Measurements from ENCODE around the gene P3R3URF.

Gene P3R3URF

GRCh38 chr1:46197964-46198811, 21.9 kb upstream of the P3R3URF start, which contains the start of gene POMGNT1:
Gene POMGNT1 (minus strand): TSS chr1:46198434. CDS start chr1:46197821, 613 bp downstream.
- peak; percentile 16 for TF ChIP-seq CTCF (IDR thresholded peaks at IDR 0.05; ENCODE audit: insufficient read depth, low read length, missing control alignments)
- CTCF ChIA-PET = interaction anchor here (0.9 to 11.3 kb wide), 6 partner anchors 15 to 186 kb away, joined by 3 to 102 read pairs (median 6); no protein-coding TSS in a partner anchor
- DNase-seq (ENCODE audit: low read depth, low spot score) = no peak
- H3K4me3 ChIP-seq (ENCODE audit: low read depth, low read length) = peak within 1 kb of the TSS; percentile 86
- POLR2A ChIA-PET = interaction anchor here (0.5 to 1.4 kb wide), 3 partner anchors 9 to 66 kb away, joined by 3 to 8 read pairs (median 3); partner anchors contain the start of gene PIK3R3

GRCh38 chr1:46197560-46197963, 21.3 kb upstream of the P3R3URF start:
- CTCF ChIA-PET = interaction anchor here (0.7 to 11.3 kb wide), 5 partner anchors 15 to 160 kb away, joined by 3 to 102 read pairs (median 9); no protein-coding TSS in a partner anchor
- peak overlapping the region; percentile 86 for H3K4me3 ChIP-seq (ENCODE audit: low read depth, low read length)
- DNase-seq (ENCODE audit: low read depth, low spot score) = no peak
- POLR2A ChIA-PET = interaction anchor here (1.0 to 1.4 kb wide), 2 partner anchors 14 to 66 kb away, joined by 3 to 8 read pairs; partner anchors contain the start of gene PIK3R3
- TF ChIP-seq CTCF (IDR thresholded peaks at IDR 0.05; ENCODE audit: insufficient read depth, low read length, missing control alignments) = no peak

GRCh38 chr1:46196609-46197008, 20.3 kb upstream of the P3R3URF start:
- no peak for TF ChIP-seq CTCF (IDR thresholded peaks at IDR 0.05; ENCODE audit: insufficient read depth, low read length, missing control alignments)
- DNase-seq (ENCODE audit: low read depth, low spot score) = no peak
- ChIA-PET POLR2A (interaction anchor here (0.9 kb wide), 1 partner anchor 9 kb away, joined by 3 read pairs; no protein-coding TSS in a partner anchor), CTCF (interaction anchor here (1.3 to 11.3 kb wide), 4 partner anchors 10 to 160 kb away, joined by 4 to 102 read pairs (median 16); no protein-coding TSS in a partner anchor)
- H3K4me3 ChIP-seq (ENCODE audit: low read depth, low read length) = no peak overlapping the region

- POLR2A ChIA-PET = no interaction called here
- no peak overlapping the region for H3K4me3 ChIP-seq (ENCODE audit: low read depth, low read length)
- CTCF ChIA-PET = interaction anchor here (1.2 to 4.4 kb wide), 5 partner anchors 11 to 158 kb away, joined by 3 to 17 read pairs (median 5); no protein-coding TSS in a partner anchor
- no peak for DNase-seq (ENCODE audit: low read depth, low spot score)
- TF ChIP-seq CTCF (IDR thresholded peaks at IDR 0.05; ENCODE audit: insufficient read depth, low read length, missing control alignments) = no peak
These were observed 18.4 kb upstream of the P3R3URF start for GRCh38 chr1:46194641-46195193.

GRCh38 chr1:46193984-46194570, 17.8 kb upstream of the P3R3URF start:
- ChIA-PET POLR2A (no interaction called here), CTCF (interaction anchor here (2.8 to 5.7 kb wide), 3 partner anchors 13 to 157 kb away, joined by 14 to 24 read pairs (median 17); no protein-coding TSS in a partner anchor)
- DNase-seq (ENCODE audit: low read depth, low spot score) = no peak
- TF ChIP-seq CTCF (IDR thresholded peaks at IDR 0.05; ENCODE audit: insufficient read depth, low read length, missing control alignments) = no peak
- H3K4me3 ChIP-seq (ENCODE audit: low read depth, low read length) = no peak overlapping the region
